A549 (cell line): ENCODE measurements around the gene ACTRT2. TPM values are rescaled to one million over a fixed set of nuclear protein-coding genes. Genes with fewer than 3 reads are reported as not detected.

Source experiments
- ATAC-seq, 2 experiments: fragments of 200-7000 bp in 1 of 2; fragments of >200 bp in 1 of 2; cut with Nextera tagmentation in 1 of 2; cut with Tn5 transposase in 1 of 2; 3 replicates each; pipeline versions ENCODE4 v1.8.0 to v1.9.1; 2018 to 2020; ENCODE audit warnings: mild to moderate bottlenecking in 1 of 2, moderate library complexity in 1 of 2
- CTCF ChIA-PET: fragments of 300-600 bp; sonication (Branson Sonifier 250); formaldehyde crosslinking; extraction: SDS; loops from one replicate; lab custom pipeline; 2021; ENCODE audit warnings: antibody characterized with exemption, inconsistent platforms; lab: Yijun Ruan, JAX
- POLR2A ChIA-PET: fragments of 350-600 bp; formaldehyde crosslinking; extraction: SDS; loops from one replicate; lab custom pipeline; 2021; ENCODE audit warnings: antibody characterized with exemption, inconsistent platforms; lab: Yijun Ruan, JAX
- DNase-seq, 2 experiments: peaks; one replicate each; pipeline versions ENCODE4 v3.0.0 to v3.0.0-alpha.2; 2011 to 2016; ENCODE audit warnings: low read depth in 1 of 2, low spot score in 1 of 2
- FAIRE-seq: peaks from 2 replicates; lab custom pipeline; 2011; peaks lifted over from hg19 to GRCh38; lab: Jason Lieb, UNC
- H3K27ac ChIP-seq, 2 experiments: fragments of >200 bp; sonication (Bioruptor Twin); formaldehyde crosslinking; 3 replicates each; pipeline ENCODE4 v1.5.1; 2016 to 2017
- H3K4me1 ChIP-seq: fragments of >200 bp; sonication (Bioruptor Twin); formaldehyde crosslinking; 3 replicates; pipeline ENCODE4 v1.6.1; 2016
- H3K4me2 ChIP-seq: fragments of >200 bp; sonication (Bioruptor Twin); formaldehyde crosslinking; 3 replicates; pipeline ENCODE4 v1.6.1; 2016
- H3K4me3 ChIP-seq: fragments of >200 bp; sonication (Bioruptor Twin); formaldehyde crosslinking; 3 replicates; pipeline ENCODE4 v1.5.1; 2016
- H3K9me3 ChIP-seq: fragments of >200 bp; sonication (Bioruptor Twin); formaldehyde crosslinking; 3 replicates; pipeline ENCODE4 v1.6.1; 2016
- CBX8 ChIP-seq: fragments of 200-600 bp; sonication (generic); IDR thresholded peaks from 2 replicates; pipeline ENCODE4 v1.6.1; 2016
- CEBPB ChIP-seq, 2 experiments: fragments of >200 bp in 1 of 2; sonication (Bioruptor Twin) in 1 of 2; formaldehyde crosslinking in 1 of 2; IDR thresholded peaks; 2 replicates each; pipeline ENCODE4 v1.6.1; 2012 to 2016
- EP300 ChIP-seq, 2 experiments: fragments of >200 bp; sonication (Bioruptor Twin); formaldehyde crosslinking; IDR thresholded peaks; 2 replicates in 1 of 2; 3 replicates in 1 of 2; pipeline ENCODE4 v1.6.1; 2016 to 2017
- ESRRA ChIP-seq: fragments of 150-350 bp; IDR thresholded peaks from 2 replicates; pipeline ENCODE4 v1.6.1; 2014; ENCODE audit warnings: mild to moderate bottlenecking, low read length, borderline replicate concordance
- FOSB ChIP-seq: fragments of 250-450 bp; sonication (Bioruptor Pico); IDR thresholded peaks from 2 replicates; pipeline ENCODE4 v1.5.0; 2020; ENCODE audit warnings: mild to moderate bottlenecking, moderate library complexity
- FOSL2 ChIP-seq, 2 experiments: fragments of 450-650 bp in 1 of 2; fragments of >200 bp in 1 of 2; sonication (Bioruptor Twin) in 1 of 2; formaldehyde crosslinking; IDR thresholded peaks; 2 replicates each; pipeline versions ENCODE4 v1.5.0 to v1.6.1; 2016 to 2020; ENCODE audit warnings: mild to moderate bottlenecking in 1 of 2, moderate library complexity in 1 of 2
- FOXS1 ChIP-seq: fragments of 250-450 bp; sonication (Bioruptor Pico); IDR thresholded peaks from 2 replicates; pipeline ENCODE4 v1.5.0; 2020; ENCODE audit warnings: mild to moderate bottlenecking, moderate library complexity
- GATA3 ChIP-seq: IDR thresholded peaks from 2 replicates; pipeline ENCODE4 v1.6.1; 2012; ENCODE audit warnings: borderline replicate concordance
- HDAC2 ChIP-seq: fragments of 200-600 bp; sonication (generic); IDR thresholded peaks from 2 replicates; pipeline ENCODE4 v1.6.1; 2016
- HOXA7 ChIP-seq: fragments of 250-450 bp; sonication (Bioruptor Pico); IDR thresholded peaks from 2 replicates; pipeline ENCODE4 v1.5.0; 2020; ENCODE audit warnings: mild to moderate bottlenecking, moderate library complexity
- MYC ChIP-seq: IDR thresholded peaks from 2 replicates; pipeline ENCODE4 v1.6.1; 2012; ENCODE audit warnings: mild to moderate bottlenecking, inconsistent platforms, low read length, improper control_type of control experiment, borderline replicate concordance
- PHF8 ChIP-seq: fragments of 200-600 bp; sonication (generic); IDR thresholded peaks from 2 replicates; pipeline ENCODE4 v1.6.1; 2016; ENCODE audit warnings: low read depth, mild to moderate bottlenecking, antibody characterized with exemption, moderate library complexity, borderline replicate concordance
- RARB ChIP-seq: fragments of 250-450 bp; sonication (Bioruptor Pico); IDR thresholded peaks from 2 replicates; pipeline ENCODE4 v1.8.0; 2021; ENCODE audit warnings: mild to moderate bottlenecking, moderate library complexity
- RCOR1 ChIP-seq: fragments of 150-350 bp; IDR thresholded peaks from 2 replicates; pipeline ENCODE4 v1.6.1; 2014; ENCODE audit warnings: antibody characterized with exemption, low read length, low read depth
- SREBF2 ChIP-seq: fragments of 450-650 bp; IDR thresholded peaks from 2 replicates; pipeline ENCODE4 v1.6.1; 2014; ENCODE audit warnings: mild to moderate bottlenecking, moderate library complexity
- ZSCAN20 ChIP-seq: fragments of 250-450 bp; sonication (Bioruptor Pico); IDR thresholded peaks from 2 replicates; pipeline ENCODE4 v1.8.0; 2022; ENCODE audit warnings: mild to moderate bottlenecking, moderate library complexity
- WGBS: methylation state at CpG from one replicate; pipeline ENCODE4 v1.1.6; 2017; ENCODE audit errors: missing lambda C conversion rate; 5-methylcytosine and 5-hydroxymethylcytosine counted together
- polyA plus RNA-seq, 4 experiments: library from polyadenylated mRNA; depleted of rRNA in 3 of 4; stranded (reverse); fragments of >200 nt; fragmentation: RNase III in 1 of 4; extraction: RNeasy Plus Mini Kit Qiagen cat#74134 plus additional on column Dnase treatment in 1 of 4; gene quantifications; 2 replicates in 3 of 4; 3 replicates in 1 of 4; pipeline ENCODE4 v1.2.3, GENCODE V29; 2011 to 2017
- TF ChIP-seq, protein P1 (sequence below): fragments of 250-450 bp; sonication (Bioruptor Pico); IDR thresholded peaks from 2 replicates; pipeline ENCODE4 v1.5.0; 2021; ENCODE audit warnings: mild to moderate bottlenecking, moderate library complexity, borderline replicate concordance
- TF ChIP-seq, protein P2 (sequence below): fragments of 150-350 bp; IDR thresholded peaks from 2 replicates; pipeline ENCODE4 v1.6.1; 2014; ENCODE audit warnings: low read depth, mild to moderate bottlenecking, low read length
- TF ChIP-seq, protein P3 (sequence below): fragments of 250-450 bp; sonication (Bioruptor Pico); IDR thresholded peaks from 2 replicates; pipeline ENCODE4 v1.5.0; 2020; ENCODE audit warnings: low read depth, mild to moderate bottlenecking, moderate library complexity

The ACTRT2 gene
- polyA plus RNA-seq, 2 of the 4 experiments (the other 2 are of a cell fraction), result not detected

- no peaks in the 10 kb centered on the region for H3K9me3 ChIP-seq
- H3K4me2 ChIP-seq, result no peak overlapping the region
- ChIA-PET CTCF (interaction anchor here (0.8 to 1.0 kb wide), 2 partner anchors 12 to 390 kb away, joined by 3 to 4 read pairs; no protein-coding TSS in a partner anchor), POLR2A (no interaction called here)
- TF ChIP-seq RARB (CRISPR knock-in tag) (no peak), RCOR1 (no peak), HDAC2 (no peak), FOSL2 (IDR thresholded peaks at IDR 0.05) (no peak), FOSL2 (CRISPR knock-in tag; IDR thresholded peaks at IDR 0.05) (no peak), GATA3 (no peak)
- no peak for DNase-seq
- H3K4me3 ChIP-seq, result no peak overlapping the region
- WGBS, result 16% methylated on average over 5 of the region's 7 CpGs
- no peaks in the 10 kb centered on the region for H3K4me1 ChIP-seq
- ATAC-seq, result no peak
- no peak overlapping the region for H3K27ac ChIP-seq
- FAIRE-seq, result no peak
These were observed 12.9 kb downstream of the ACTRT2 start for GRCh38 chr1:3034162-3034561.

DNA sequence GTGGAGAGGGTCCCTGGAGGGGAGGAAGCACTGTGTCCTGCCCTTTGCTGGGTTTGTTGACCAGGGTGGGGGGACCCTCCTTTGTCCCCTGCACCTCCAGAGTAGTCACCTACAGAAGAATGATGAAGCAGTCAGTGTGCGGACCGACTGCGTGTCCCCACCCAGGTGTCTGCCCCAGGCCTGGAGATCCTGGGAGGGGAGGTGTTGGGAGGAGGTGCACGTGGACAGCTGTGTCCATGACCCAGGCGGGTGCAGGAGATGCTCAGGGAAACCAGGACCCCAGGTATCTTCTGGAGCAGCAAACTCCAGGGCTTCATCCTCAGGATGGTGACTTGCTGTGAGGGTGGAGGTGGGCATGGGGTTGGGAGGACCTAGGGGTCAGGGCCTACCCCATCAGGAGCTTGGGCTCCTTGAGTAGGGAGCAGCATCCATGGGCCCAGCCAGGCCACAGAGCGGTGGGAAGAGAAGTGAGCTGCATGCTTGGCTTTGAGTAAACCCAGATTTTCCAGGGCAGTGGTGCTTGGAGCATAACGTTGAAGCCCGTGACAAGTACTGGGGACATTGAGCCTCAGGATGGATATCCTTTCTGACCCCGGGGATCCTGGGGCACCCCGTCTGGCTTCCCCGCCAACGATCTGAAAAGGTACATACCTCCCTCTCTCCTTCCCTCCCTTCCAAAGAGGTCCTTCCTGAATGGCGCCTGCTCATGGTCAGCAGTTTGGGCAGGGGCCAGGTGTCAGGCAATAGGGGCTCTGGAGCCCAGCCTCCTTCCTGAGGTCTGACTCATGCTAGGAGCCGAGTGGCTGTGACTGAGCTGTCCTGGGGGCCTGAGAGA lies 13.7 kb downstream of the ACTRT2 start:
- ATAC-seq (no peak), FAIRE-seq (no peak), DNase-seq (no peak)
- TF ChIP-seq EP300 (IDR thresholded peaks at IDR 0.05) (no peak), HOXA7 (CRISPR knock-in tag) (no peak), ZSCAN20 (CRISPR knock-in tag) (no peak), FOSB (CRISPR knock-in tag) (no peak), CBX8 (no peak), CEBPB (IDR thresholded peaks at IDR 0.05) (no peak), PHF8 (no peak), MYC (no peak), SREBF2 (no peak), FOSL2 (IDR thresholded peaks at IDR 0.05) (no peak), FOSL2 (CRISPR knock-in tag; IDR thresholded peaks at IDR 0.05) (no peak), ESRRA (no peak), FOXS1 (no peak)
- TF ChIP-seq, protein P1, sequence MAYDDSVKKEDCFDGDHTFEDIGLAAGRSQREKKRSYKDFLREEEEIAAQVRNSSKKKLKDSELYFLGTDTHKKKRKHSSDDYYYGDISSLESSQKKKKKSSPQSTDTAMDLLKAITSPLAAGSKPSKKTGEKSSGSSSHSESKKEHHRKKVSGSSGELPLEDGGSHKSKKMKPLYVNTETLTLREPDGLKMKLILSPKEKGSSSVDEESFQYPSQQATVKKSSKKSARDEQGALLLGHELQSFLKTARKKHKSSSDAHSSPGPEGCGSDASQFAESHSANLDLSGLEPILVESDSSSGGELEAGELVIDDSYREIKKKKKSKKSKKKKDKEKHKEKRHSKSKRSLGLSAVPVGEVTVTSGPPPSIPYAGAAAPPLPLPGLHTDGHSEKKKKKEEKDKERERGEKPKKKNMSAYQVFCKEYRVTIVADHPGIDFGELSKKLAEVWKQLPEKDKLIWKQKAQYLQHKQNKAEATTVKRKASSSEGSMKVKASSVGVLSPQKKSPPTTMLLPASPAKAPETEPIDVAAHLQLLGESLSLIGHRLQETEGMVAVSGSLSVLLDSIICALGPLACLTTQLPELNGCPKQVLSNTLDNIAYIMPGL (CRISPR knock-in tag), result no peak
- TF ChIP-seq, protein P2, sequence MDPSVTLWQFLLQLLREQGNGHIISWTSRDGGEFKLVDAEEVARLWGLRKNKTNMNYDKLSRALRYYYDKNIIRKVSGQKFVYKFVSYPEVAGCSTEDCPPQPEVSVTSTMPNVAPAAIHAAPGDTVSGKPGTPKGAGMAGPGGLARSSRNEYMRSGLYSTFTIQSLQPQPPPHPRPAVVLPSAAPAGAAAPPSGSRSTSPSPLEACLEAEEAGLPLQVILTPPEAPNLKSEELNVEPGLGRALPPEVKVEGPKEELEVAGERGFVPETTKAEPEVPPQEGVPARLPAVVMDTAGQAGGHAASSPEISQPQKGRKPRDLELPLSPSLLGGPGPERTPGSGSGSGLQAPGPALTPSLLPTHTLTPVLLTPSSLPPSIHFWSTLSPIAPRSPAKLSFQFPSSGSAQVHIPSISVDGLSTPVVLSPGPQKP, result no peak
- TF ChIP-seq, protein P3, sequence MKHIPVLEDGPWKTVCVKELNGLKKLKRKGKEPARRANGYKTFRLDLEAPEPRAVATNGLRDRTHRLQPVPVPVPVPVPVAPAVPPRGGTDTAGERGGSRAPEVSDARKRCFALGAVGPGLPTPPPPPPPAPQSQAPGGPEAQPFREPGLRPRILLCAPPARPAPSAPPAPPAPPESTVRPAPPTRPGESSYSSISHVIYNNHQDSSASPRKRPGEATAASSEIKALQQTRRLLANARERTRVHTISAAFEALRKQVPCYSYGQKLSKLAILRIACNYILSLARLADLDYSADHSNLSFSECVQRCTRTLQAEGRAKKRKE (CRISPR knock-in tag), result no peak
- 54% methylated on average over 11 of the region's 14 CpGs for WGBS
- H3K9me3 ChIP-seq, result no peaks in the 10 kb centered on the region
- no peak overlapping the region for H3K4me2 ChIP-seq
- ChIA-PET CTCF (interaction anchor here (0.8 kb wide), 1 partner anchor 390 kb away, joined by 3 read pairs; no protein-coding TSS in a partner anchor), POLR2A (no interaction called here)
- H3K4me3 ChIP-seq, result no peak overlapping the region
- no peaks in the 10 kb centered on the region for H3K4me1 ChIP-seq
- no peak overlapping the region for H3K27ac ChIP-seq
